PFSK-1 (cell line): ENCODE data around the gene KCNIP3.

Source experiments
- POLR2AphosphoS5 ChIP-seq: IDR thresholded peaks from 2 replicates; pipeline ENCODE4 v1.6.1; 2012; ENCODE audit warnings: low read depth, mild to moderate bottlenecking, control low read depth, low read length, moderate library complexity
- TAF1 ChIP-seq: IDR thresholded peaks from 2 replicates; pipeline ENCODE4 v1.6.1; 2012; ENCODE audit warnings: low read length, control low read depth, borderline replicate concordance; ENCODE audit not compliant: insufficient read depth
- TF ChIP-seq, protein P1 (sequence below), 2 experiments: IDR thresholded peaks; 2 replicates each; pipeline versions ENCODE4 v1.6.1 to v1.8.0; 2011 to 2012; ENCODE audit warnings: low read depth in 2 of 2, low read length in 2 of 2, control low read depth in 1 of 2, inconsistent platforms in 1 of 2, mild to moderate bottlenecking in 1 of 2, moderate library complexity in 1 of 2; ENCODE audit not compliant: insufficient read depth in 1 of 2

DNA sequence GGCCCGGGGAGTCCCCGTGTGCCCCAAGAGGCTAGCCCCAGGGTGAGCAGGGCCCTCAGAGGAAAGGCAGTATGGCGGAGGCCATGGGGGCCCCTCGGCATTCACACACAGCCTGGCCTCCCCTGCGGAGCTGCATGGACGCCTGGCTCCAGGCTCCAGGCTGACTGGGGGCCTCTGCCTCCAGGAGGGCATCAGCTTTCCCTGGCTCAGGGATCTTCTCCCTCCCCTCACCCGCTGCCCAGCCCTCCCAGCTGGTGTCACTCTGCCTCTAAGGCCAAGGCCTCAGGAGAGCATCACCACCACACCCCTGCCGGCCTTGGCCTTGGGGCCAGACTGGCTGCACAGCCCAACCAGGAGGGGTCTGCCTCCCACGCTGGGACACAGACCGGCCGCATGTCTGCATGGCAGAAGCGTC is 88.4 kb downstream of the KCNIP3 start:
- no peak for TF ChIP-seq POLR2AphosphoS5
- no peak for TF ChIP-seq TAF1
- TF ChIP-seq, protein P1, sequence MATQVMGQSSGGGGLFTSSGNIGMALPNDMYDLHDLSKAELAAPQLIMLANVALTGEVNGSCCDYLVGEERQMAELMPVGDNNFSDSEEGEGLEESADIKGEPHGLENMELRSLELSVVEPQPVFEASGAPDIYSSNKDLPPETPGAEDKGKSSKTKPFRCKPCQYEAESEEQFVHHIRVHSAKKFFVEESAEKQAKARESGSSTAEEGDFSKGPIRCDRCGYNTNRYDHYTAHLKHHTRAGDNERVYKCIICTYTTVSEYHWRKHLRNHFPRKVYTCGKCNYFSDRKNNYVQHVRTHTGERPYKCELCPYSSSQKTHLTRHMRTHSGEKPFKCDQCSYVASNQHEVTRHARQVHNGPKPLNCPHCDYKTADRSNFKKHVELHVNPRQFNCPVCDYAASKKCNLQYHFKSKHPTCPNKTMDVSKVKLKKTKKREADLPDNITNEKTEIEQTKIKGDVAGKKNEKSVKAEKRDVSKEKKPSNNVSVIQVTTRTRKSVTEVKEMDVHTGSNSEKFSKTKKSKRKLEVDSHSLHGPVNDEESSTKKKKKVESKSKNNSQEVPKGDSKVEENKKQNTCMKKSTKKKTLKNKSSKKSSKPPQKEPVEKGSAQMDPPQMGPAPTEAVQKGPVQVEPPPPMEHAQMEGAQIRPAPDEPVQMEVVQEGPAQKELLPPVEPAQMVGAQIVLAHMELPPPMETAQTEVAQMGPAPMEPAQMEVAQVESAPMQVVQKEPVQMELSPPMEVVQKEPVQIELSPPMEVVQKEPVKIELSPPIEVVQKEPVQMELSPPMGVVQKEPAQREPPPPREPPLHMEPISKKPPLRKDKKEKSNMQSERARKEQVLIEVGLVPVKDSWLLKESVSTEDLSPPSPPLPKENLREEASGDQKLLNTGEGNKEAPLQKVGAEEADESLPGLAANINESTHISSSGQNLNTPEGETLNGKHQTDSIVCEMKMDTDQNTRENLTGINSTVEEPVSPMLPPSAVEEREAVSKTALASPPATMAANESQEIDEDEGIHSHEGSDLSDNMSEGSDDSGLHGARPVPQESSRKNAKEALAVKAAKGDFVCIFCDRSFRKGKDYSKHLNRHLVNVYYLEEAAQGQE (IDR thresholded peaks at IDR 0.05; ENCODE audit: insufficient read depth in 1 of 2, low read depth in 2 of 2, low read length in 2 of 2), result no peak
